ENCODE results near the gene ARHGAP15. TPM values are rescaled to one million over a fixed set of nuclear protein-coding genes. Genes with fewer than 3 reads are reported as not detected.
A peak's percentile ranks its signal among the peaks of the same experiment; 100 is the strongest.

Gene ARHGAP15
- total and polyA plus RNA-seq, 2 experiments from 2014 or later: 0.26 TPM; not detected in 1

DNA sequence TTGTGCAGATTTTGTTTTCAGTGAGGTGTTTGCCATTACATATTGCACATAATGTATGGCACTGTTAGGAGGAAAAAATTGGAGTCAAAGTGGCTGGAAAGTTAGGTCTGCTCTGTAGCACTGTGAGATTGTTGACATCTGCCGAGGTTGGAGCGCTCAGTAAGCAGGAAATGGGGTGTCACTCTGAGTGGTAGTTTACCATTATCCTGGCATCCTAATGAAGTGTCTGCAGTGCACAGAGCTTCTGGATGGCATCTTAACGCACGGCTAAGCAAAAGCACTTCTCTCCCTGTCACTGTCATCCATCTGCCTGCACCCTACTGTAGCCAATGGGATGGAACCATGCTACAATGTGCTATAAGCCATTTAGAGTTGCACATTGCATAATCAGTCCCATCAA, 561.9 kb downstream of the ARHGAP15 start:
- DNase-seq (ENCODE audit: low spot score) (no peak), ATAC-seq (no peak)
- no peaks in the 10 kb centered on the region for H3K27me3 ChIP-seq (ENCODE audit: insufficient read depth)
- H3K4me1 Mint-ChIP-seq: peaks cover 59% of the 10 kb centered on the region
- no peak overlapping the region for H2AFZ ChIP-seq
- no peak overlapping the region for H3K4me3 ChIP-seq
- H3K27ac Mint-ChIP-seq: no peak overlapping the region
- H4K20me1 ChIP-seq (replicated peaks; ENCODE audit: insufficient read depth): no peaks in the 10 kb centered on the region
- no peaks in the 10 kb centered on the region for H3K36me3 ChIP-seq (ENCODE audit: insufficient read depth)
- H3K4me3 Mint-ChIP-seq: no peak overlapping the region
- no peak overlapping the region for H3K27ac ChIP-seq (ENCODE audit: low read depth)
- H3F3A ChIP-seq (replicated peaks; ENCODE audit: low read depth): no peaks in the 10 kb centered on the region
- H3K4me1 ChIP-seq (ENCODE audit: insufficient read depth): peaks cover 46% of the 10 kb centered on the region
- no peak for TF ChIP-seq JUNB (IDR thresholded peaks at IDR 0.05; ENCODE audit: unreplicated experiment)
- TF ChIP-seq ZNF114 (CRISPR knock-in tag; IDR thresholded peaks at IDR 0.05): no peak
- TF ChIP-seq, protein P1, sequence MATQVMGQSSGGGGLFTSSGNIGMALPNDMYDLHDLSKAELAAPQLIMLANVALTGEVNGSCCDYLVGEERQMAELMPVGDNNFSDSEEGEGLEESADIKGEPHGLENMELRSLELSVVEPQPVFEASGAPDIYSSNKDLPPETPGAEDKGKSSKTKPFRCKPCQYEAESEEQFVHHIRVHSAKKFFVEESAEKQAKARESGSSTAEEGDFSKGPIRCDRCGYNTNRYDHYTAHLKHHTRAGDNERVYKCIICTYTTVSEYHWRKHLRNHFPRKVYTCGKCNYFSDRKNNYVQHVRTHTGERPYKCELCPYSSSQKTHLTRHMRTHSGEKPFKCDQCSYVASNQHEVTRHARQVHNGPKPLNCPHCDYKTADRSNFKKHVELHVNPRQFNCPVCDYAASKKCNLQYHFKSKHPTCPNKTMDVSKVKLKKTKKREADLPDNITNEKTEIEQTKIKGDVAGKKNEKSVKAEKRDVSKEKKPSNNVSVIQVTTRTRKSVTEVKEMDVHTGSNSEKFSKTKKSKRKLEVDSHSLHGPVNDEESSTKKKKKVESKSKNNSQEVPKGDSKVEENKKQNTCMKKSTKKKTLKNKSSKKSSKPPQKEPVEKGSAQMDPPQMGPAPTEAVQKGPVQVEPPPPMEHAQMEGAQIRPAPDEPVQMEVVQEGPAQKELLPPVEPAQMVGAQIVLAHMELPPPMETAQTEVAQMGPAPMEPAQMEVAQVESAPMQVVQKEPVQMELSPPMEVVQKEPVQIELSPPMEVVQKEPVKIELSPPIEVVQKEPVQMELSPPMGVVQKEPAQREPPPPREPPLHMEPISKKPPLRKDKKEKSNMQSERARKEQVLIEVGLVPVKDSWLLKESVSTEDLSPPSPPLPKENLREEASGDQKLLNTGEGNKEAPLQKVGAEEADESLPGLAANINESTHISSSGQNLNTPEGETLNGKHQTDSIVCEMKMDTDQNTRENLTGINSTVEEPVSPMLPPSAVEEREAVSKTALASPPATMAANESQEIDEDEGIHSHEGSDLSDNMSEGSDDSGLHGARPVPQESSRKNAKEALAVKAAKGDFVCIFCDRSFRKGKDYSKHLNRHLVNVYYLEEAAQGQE (IDR thresholded peaks at IDR 0.05; ENCODE audit: unreplicated experiment): no peak
- TF ChIP-seq, protein P2, sequence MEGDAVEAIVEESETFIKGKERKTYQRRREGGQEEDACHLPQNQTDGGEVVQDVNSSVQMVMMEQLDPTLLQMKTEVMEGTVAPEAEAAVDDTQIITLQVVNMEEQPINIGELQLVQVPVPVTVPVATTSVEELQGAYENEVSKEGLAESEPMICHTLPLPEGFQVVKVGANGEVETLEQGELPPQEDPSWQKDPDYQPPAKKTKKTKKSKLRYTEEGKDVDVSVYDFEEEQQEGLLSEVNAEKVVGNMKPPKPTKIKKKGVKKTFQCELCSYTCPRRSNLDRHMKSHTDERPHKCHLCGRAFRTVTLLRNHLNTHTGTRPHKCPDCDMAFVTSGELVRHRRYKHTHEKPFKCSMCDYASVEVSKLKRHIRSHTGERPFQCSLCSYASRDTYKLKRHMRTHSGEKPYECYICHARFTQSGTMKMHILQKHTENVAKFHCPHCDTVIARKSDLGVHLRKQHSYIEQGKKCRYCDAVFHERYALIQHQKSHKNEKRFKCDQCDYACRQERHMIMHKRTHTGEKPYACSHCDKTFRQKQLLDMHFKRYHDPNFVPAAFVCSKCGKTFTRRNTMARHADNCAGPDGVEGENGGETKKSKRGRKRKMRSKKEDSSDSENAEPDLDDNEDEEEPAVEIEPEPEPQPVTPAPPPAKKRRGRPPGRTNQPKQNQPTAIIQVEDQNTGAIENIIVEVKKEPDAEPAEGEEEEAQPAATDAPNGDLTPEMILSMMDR (conservative IDR thresholded peaks at IDR 0.05; ENCODE audit: low read depth in 2 of 2): no peak
- TF ChIP-seq, protein P3, sequence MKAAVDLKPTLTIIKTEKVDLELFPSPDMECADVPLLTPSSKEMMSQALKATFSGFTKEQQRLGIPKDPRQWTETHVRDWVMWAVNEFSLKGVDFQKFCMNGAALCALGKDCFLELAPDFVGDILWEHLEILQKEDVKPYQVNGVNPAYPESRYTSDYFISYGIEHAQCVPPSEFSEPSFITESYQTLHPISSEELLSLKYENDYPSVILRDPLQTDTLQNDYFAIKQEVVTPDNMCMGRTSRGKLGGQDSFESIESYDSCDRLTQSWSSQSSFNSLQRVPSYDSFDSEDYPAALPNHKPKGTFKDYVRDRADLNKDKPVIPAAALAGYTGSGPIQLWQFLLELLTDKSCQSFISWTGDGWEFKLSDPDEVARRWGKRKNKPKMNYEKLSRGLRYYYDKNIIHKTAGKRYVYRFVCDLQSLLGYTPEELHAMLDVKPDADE (IDR thresholded peaks at IDR 0.05): no peak
- no peak for TF ChIP-seq NANOG (IDR thresholded peaks at IDR 0.05; ENCODE audit: borderline replicate concordance)
- TF ChIP-seq ZNF331 (CRISPR knock-in tag; IDR thresholded peaks at IDR 0.05; ENCODE audit: low read depth): no peak
- H3K79me2 ChIP-seq (replicated peaks; ENCODE audit: insufficient read depth): no peaks in the 10 kb centered on the region
- H3K9me3 Mint-ChIP-seq: no peaks in the 10 kb centered on the region
- H3K27me3 Mint-ChIP-seq (ENCODE audit: insufficient read depth, low read depth, poor library complexity): no peaks in the 10 kb centered on the region
- H3K9me2 ChIP-seq (ENCODE audit: insufficient read depth): no peaks in the 10 kb centered on the region
- no peaks in the 10 kb centered on the region for H3K36me3 Mint-ChIP-seq (ENCODE audit: low read depth)
- no peak overlapping the region; the same call in 1 of the 2 replicates for H3K4me2 ChIP-seq

DNA sequence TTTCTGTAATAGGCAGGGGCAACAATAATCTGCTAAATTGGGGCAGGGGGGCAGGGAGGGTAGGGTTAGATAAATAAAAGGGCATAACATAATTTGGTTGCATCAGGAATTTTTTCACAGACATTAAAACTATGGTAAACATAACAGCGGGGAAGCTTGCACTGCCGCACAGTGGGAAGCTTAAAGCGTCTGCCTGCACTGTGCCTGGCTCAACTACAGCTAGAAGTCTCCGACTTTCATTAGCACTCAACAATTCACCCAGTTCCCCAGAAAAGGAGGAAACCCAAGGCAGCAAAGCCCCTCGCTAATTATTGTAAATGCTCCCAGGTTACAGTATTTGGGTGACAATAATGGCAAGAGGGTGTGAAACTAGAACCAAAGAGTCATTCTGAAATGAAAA, 562.9 kb downstream of the ARHGAP15 start:
- no peaks in the 10 kb centered on the region for H3K36me3 Mint-ChIP-seq (ENCODE audit: low read depth)
- H3K4me1 Mint-ChIP-seq: peaks cover 57% of the 10 kb centered on the region
- peak overlapping the region; percentile 7; the same call in 1 of the 3 replicates for H3K4me3 Mint-ChIP-seq
- Histone ChIP-seq H3K27me3 (ENCODE audit: insufficient read depth) (no peaks in the 10 kb centered on the region), H4K20me1 (replicated peaks; ENCODE audit: insufficient read depth) (no peaks in the 10 kb centered on the region), H3K4me3 (no peak overlapping the region), H2AFZ (no peak overlapping the region), H3K79me2 (replicated peaks; ENCODE audit: insufficient read depth) (no peaks in the 10 kb centered on the region), H3F3A (replicated peaks; ENCODE audit: low read depth) (no peaks in the 10 kb centered on the region), H3K27ac (ENCODE audit: low read depth) (no peak overlapping the region; the same call in 1 of the 2 replicates), H3K9me2 (ENCODE audit: insufficient read depth) (no peaks in the 10 kb centered on the region), H3K4me1 (ENCODE audit: insufficient read depth) (peaks cover 46% of the 10 kb centered on the region), H3K36me3 (ENCODE audit: insufficient read depth) (no peaks in the 10 kb centered on the region), H3K4me2 (peak overlapping the region; percentile 22)
- H3K9me3 Mint-ChIP-seq: no peaks in the 10 kb centered on the region
- ATAC-seq (peak; percentile 96), DNase-seq (ENCODE audit: low spot score) (peak; percentile 47)
- no peaks in the 10 kb centered on the region for H3K27me3 Mint-ChIP-seq (ENCODE audit: insufficient read depth, low read depth, poor library complexity)
- H3K27ac Mint-ChIP-seq: peak overlapping the region; percentile 55; the same call in 1 of the 2 replicates
- TF ChIP-seq ZNF114 (CRISPR knock-in tag; IDR thresholded peaks at IDR 0.05) (no peak), POLR2AphosphoS5 (IDR thresholded peaks at IDR 0.05; ENCODE audit: low read depth) (no peak)
- TF ChIP-seq, protein P2 (conservative IDR thresholded peaks at IDR 0.05; ENCODE audit: low read depth in 2 of 2): no peak

Data from GM23338 (cell line).